Sigmoid colon (tissue), 7 donors: ENCODE data around the gene PCDHB6. TPM values are rescaled to one million over a fixed set of nuclear protein-coding genes. Genes with fewer than 3 reads are reported as not detected.
"Not testable (repeated sequence)": the region's sequence is repeated elsewhere in the genome, so short reads cannot be mapped to it uniquely, and the experiment has no call there.

ENCODE experiments used
- DNase-seq: peaks from one replicate; pipeline ENCODE4 v3.0.0-alpha.2; 2019
- H3K27ac ChIP-seq, 4 donors: fragments of 200-600 bp; sonication (generic); one replicate each; pipeline ENCODE4 v1.5.1; 2016 to 2019; ENCODE audit warnings: mild to moderate bottlenecking in 1 of 4
- H3K27me3 ChIP-seq, 3 donors: fragments of 200-600 bp; sonication (generic); one replicate each; pipeline ENCODE4 v1.5.1; 2019; ENCODE audit warnings: mild to moderate bottlenecking in 1 of 3
- H3K36me3 ChIP-seq, 4 donors: fragments of 200-600 bp; sonication (generic); one replicate each; pipeline ENCODE4 v1.5.1; 2016 to 2019
- H3K4me1 ChIP-seq, 4 donors: fragments of 200-600 bp; sonication (generic); one replicate each; pipeline ENCODE4 v1.5.1; 2017 to 2019
- H3K4me3 ChIP-seq, 4 donors: fragments of 200-600 bp; sonication (generic); one replicate each; pipeline ENCODE4 v1.5.1; 2017 to 2019; ENCODE audit warnings: mild to moderate bottlenecking in 2 of 4, moderate library complexity in 1 of 4
- H3K9me3 ChIP-seq, 4 donors: fragments of 200-600 bp in 3 of 4; sonication (generic) in 3 of 4; one replicate each; pipeline versions ENCODE4 v1.5.1 to v1.6.1; 2013 to 2019
- EP300 ChIP-seq, 4 donors: sonication (generic); formaldehyde crosslinking; IDR thresholded peaks; one replicate each; pipeline ENCODE4 v1.6.1; 2017; ENCODE audit warnings: antibody characterized with exemption in 4 of 4
- POLR2A ChIP-seq, 2 donors: fragments of 450-650 bp; IDR thresholded peaks; one replicate each; pipeline ENCODE4 v1.6.1; 2016; ENCODE audit warnings: antibody characterized with exemption in 2 of 2, mild to moderate bottlenecking in 2 of 2, moderate library complexity in 2 of 2
- POLR2AphosphoS5 ChIP-seq, 4 donors: sonication (generic); formaldehyde crosslinking; IDR thresholded peaks; one replicate each; pipeline ENCODE4 v1.6.1; 2017; ENCODE audit warnings: antibody characterized with exemption in 4 of 4
- WGBS, 2 donors: extraction: QIAGEN DNeasy Blood & Tissue Kit; methylation state at CpG; one replicate each; pipeline ENCODE4 v1.1.7; 2013; 5-methylcytosine and 5-hydroxymethylcytosine counted together
- intact Hi-C: fragments of 100-400 bp; cut with DNase I; formaldehyde crosslinking; loops from one replicate; pipeline ENCODE4 v1.15.1; 2023
- polyA plus RNA-seq, 3 donors: library from polyadenylated mRNA; stranded (reverse); fragments of 200-250 nt; gene quantifications; one replicate each; pipeline ENCODE4 v1.2.3, GENCODE V29; 2013
- total RNA-seq, 4 donors: library from RNA; depleted of rRNA; stranded (reverse); fragments of >200 nt; gene quantifications; one replicate each; pipeline ENCODE4 v1.1.0, GENCODE V29; 2016
- TF ChIP-seq, protein P1 (sequence below), 4 experiments: fragments of 450-650 bp in 3 of 4; fragments of 200-600 bp in 1 of 4; IDR thresholded peaks; one replicate each; pipeline ENCODE4 v1.5.1; 2016 to 2019; ENCODE audit warnings: antibody characterized with exemption in 4 of 4, mild to moderate bottlenecking in 3 of 4, moderate library complexity in 2 of 4
- donor health status: healthy with polysubstance abuse.
- donor health status: Bipolar disorder and iron deficiency.
- donor health status: healthy.

Gene PCDHB6
- total and polyA plus RNA-seq, 7 donors, result 0.12 to 2.3 (median 1.4) TPM; not detected in 2

GRCh38 chr5:141105350-141105749, 44.5 kb upstream of the PCDHB6 start:
- no peak for DNase-seq
- H3K36me3 ChIP-seq, result no peaks in the 10 kb centered on the region
- H3K27me3 ChIP-seq, result peaks cover 0 to 21% (median 0%) of the 10 kb centered on the region in 3 donors
- no peak overlapping the region for H3K4me3 ChIP-seq
- peaks cover 0 to 22% (median 12%) of the 10 kb centered on the region in 4 donors for H3K9me3 ChIP-seq
- no peak for TF ChIP-seq POLR2A (IDR thresholded peaks at IDR 0.05)
- no peak overlapping the region for H3K27ac ChIP-seq
- WGBS, 2 donors, result 69 to 93% methylated on average over 2 of the region's 2 CpGs
- H3K4me1 ChIP-seq, result no peaks in the 10 kb centered on the region
- intact Hi-C loops, result no loop called here

GRCh38 chr5:141119250-141119649, 30.6 kb upstream of the PCDHB6 start:
- H3K27ac ChIP-seq, result no peak overlapping the region
- H3K36me3 ChIP-seq, result no peaks in the 10 kb centered on the region
- H3K4me1 ChIP-seq, result no peaks in the 10 kb centered on the region
- DNase-seq, result no peak
- peaks cover 0 to 5% (median 0%) of the 10 kb centered on the region in 3 donors for H3K27me3 ChIP-seq
- no peak for TF ChIP-seq POLR2A (IDR thresholded peaks at IDR 0.05)
- TF ChIP-seq POLR2AphosphoS5 (IDR thresholded peaks at IDR 0.05), result no peak
- no peak for TF ChIP-seq EP300 (IDR thresholded peaks at IDR 0.05)
- TF ChIP-seq, protein P1, sequence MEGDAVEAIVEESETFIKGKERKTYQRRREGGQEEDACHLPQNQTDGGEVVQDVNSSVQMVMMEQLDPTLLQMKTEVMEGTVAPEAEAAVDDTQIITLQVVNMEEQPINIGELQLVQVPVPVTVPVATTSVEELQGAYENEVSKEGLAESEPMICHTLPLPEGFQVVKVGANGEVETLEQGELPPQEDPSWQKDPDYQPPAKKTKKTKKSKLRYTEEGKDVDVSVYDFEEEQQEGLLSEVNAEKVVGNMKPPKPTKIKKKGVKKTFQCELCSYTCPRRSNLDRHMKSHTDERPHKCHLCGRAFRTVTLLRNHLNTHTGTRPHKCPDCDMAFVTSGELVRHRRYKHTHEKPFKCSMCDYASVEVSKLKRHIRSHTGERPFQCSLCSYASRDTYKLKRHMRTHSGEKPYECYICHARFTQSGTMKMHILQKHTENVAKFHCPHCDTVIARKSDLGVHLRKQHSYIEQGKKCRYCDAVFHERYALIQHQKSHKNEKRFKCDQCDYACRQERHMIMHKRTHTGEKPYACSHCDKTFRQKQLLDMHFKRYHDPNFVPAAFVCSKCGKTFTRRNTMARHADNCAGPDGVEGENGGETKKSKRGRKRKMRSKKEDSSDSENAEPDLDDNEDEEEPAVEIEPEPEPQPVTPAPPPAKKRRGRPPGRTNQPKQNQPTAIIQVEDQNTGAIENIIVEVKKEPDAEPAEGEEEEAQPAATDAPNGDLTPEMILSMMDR (IDR thresholded peaks at IDR 0.05), result no peak
- WGBS, 2 donors, result 44 to 48% methylated on average over 2 of the region's 2 CpGs
- peaks cover 3 to 27% (median 10%) of the 10 kb centered on the region in 4 donors for H3K9me3 ChIP-seq
- intact Hi-C loops, result no loop called here
- H3K4me3 ChIP-seq, result no peak overlapping the region

DNA sequence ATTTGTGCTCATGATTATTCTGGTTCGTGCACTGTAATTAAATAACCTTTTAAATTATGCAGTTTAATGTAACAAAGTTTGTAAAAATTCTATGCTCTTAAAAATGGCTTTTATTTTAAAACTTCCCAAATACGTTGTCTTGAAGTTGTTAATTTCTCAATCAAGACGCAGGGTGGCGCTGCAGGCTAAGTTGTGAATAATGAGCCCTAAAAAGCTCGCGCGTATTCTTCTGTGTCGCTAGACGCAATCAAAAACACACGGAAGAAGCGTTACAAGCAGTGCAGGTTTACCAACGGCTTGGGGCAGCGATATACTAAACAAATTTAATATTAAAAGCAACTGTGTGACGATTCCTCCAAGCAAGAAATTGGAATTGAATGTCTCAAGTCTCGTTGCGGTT, 28.3 kb upstream of the PCDHB6 start, which contains the start of gene PCDHB4:
Gene PCDHB4, plus strand, starts transcription at position 256 of the 400 bp plus-strand sequence. CDS start 181 bp downstream, outside the sequence.
- H3K9me3 ChIP-seq, result peaks cover 3 to 19% (median 9%) of the 10 kb centered on the region in 4 donors
- intact Hi-C loops, result no loop called here
- H3K27me3 ChIP-seq, result peaks cover 0 to 5% (median 0%) of the 10 kb centered on the region in 3 donors
- no peaks in the 10 kb centered on the region for H3K4me1 ChIP-seq
- TF ChIP-seq, protein P1 (IDR thresholded peaks at IDR 0.05), result no peak
- H3K36me3 ChIP-seq, result no peaks in the 10 kb centered on the region
- H3K27ac ChIP-seq, result peak within 1 kb of the TSS; percentile 0 to 33 (median 24)
- 22 to 47% methylated on average over 16 of the region's 16 CpGs for WGBS, 2 donors
- DNase-seq, result no peak
- peak within 1 kb of the TSS; percentile 5 to 33 (median 29) for H3K4me3 ChIP-seq

GRCh38 chr5:141121985-141122384, 27.9 kb upstream of the PCDHB6 start:
- Histone ChIP-seq H3K36me3 (no peaks in the 10 kb centered on the region), H3K4me3 (peak overlapping the region; percentile 5 to 33 (median 29)), H3K27me3 (peaks cover 0 to 5% (median 0%) of the 10 kb centered on the region in 3 donors), H3K27ac (peak overlapping the region; percentile 0 to 33 (median 24)), H3K4me1 (no peaks in the 10 kb centered on the region), H3K9me3 (peaks cover 2 to 16% (median 5%) of the 10 kb centered on the region in 4 donors)
- intact Hi-C loops, result no loop called here
- 45 to 60% methylated on average over 12 of the region's 12 CpGs for WGBS, 2 donors
- TF ChIP-seq POLR2AphosphoS5 (IDR thresholded peaks at IDR 0.05) (no peak), POLR2A (IDR thresholded peaks at IDR 0.05) (no peak), EP300 (IDR thresholded peaks at IDR 0.05) (no peak)
- TF ChIP-seq, protein P1 (IDR thresholded peaks at IDR 0.05), result no peak
- no peak for DNase-seq

- H3K27ac ChIP-seq, H3K36me3 ChIP-seq, intact Hi-C loops, H3K27me3 ChIP-seq, DNase-seq, H3K4me1 ChIP-seq: not testable (repeated sequence)
- Histone ChIP-seq H3K9me3 (peaks cover 0 to 11% (median 7%) of the 10 kb centered on the region in 4 donors), H3K4me3 (peak overlapping the region in 1 of 4 donors; percentile 3)
- 44 to 72% methylated on average over 68 to 71 of the region's 73 CpGs for WGBS, 2 donors
Measured at GRCh38 chr5:141123396-141124135, 26.3 kb upstream of the PCDHB6 start.
